Gastrocnemius medialis (tissue), 4 donors: ENCODE data around the gene BCL2. TPM values are rescaled to one million over a fixed set of nuclear protein-coding genes. Genes with fewer than 3 reads are reported as not detected.

ENCODE experiments used
- ATAC-seq, 2 donors: fragments of 150-250 bp; one replicate each; pipeline ENCODE4 v1.9.1; 2016
- DNase-seq, 2 donors: peaks; one replicate each; pipeline ENCODE4 v3.0.0-alpha.2; 2019
- H3K27ac ChIP-seq, 4 donors: fragments of 200-600 bp; sonication (generic); 1 replicate in 1 of 4; 2 replicates in 3 of 4; pipeline ENCODE4 v1.5.1; 2016 to 2018; ENCODE audit warnings: mild to moderate bottlenecking in 2 of 4, moderate library complexity in 1 of 4
- H3K27me3 ChIP-seq, 3 donors: fragments of 200-600 bp; sonication (generic) in 2 of 3; 1 replicate in 1 of 3; 2 replicates in 2 of 3; pipeline versions ENCODE4 v1.5.1 to v1.6.0; 2016 to 2019; ENCODE audit warnings: mild to moderate bottlenecking in 1 of 3, moderate library complexity in 1 of 3
- H3K36me3 ChIP-seq, 2 donors: fragments of 200-600 bp; sonication (generic) in 1 of 2; one replicate each; pipeline ENCODE4 v1.5.1; 2017 to 2018
- H3K4me1 ChIP-seq, 2 donors: fragments of 200-600 bp; sonication (generic) in 1 of 2; one replicate each; pipeline ENCODE4 v1.5.1; 2016 to 2017; ENCODE audit warnings: mild to moderate bottlenecking in 2 of 2
- H3K4me3 ChIP-seq, 4 donors: fragments of 200-600 bp; sonication (generic) in 3 of 4; 1 replicate in 1 of 4; 2 replicates in 3 of 4; pipeline ENCODE4 v1.5.1; 2016 to 2019; ENCODE audit warnings: mild to moderate bottlenecking in 2 of 4
- H3K9me3 ChIP-seq, 3 donors: fragments of 200-600 bp; sonication (generic) in 2 of 3; 1 replicate in 1 of 3; 2 replicates in 2 of 3; pipeline ENCODE4 v1.5.1; 2016 to 2019
- POLR2A ChIP-seq, 2 donors: fragments of 450-650 bp; IDR thresholded peaks; one replicate each; pipeline ENCODE4 v1.6.1; 2017; ENCODE audit warnings: antibody characterized with exemption in 2 of 2, mild to moderate bottlenecking in 2 of 2, moderate library complexity in 2 of 2
- in situ Hi-C, 4 donors: fragments of 200-750 bp; cut with MboI; loops; one replicate each; pipeline versions ENCODE4 v1.15.0 to v1.8.0; 2017; ENCODE audit warnings: low sequenced_read_pairs in 4 of 4
- intact Hi-C: fragments of 100-400 bp; cut with DNase I; formaldehyde crosslinking; loops from one replicate; pipeline ENCODE4 v1.15.1; 2023; ENCODE audit warnings: low total_unique reads
- total RNA-seq, 4 donors: library from RNA; depleted of rRNA; stranded (reverse); fragments of >200 nt; gene quantifications; one replicate each; pipeline versions ENCODE4 v1.1.0 to v1.2.3, GENCODE V29; 2016
- TF ChIP-seq, protein P1 (sequence below), 5 experiments: fragments of 450-650 bp in 3 of 5; fragments of 200-600 bp in 2 of 5; sonication (generic) in 2 of 5; IDR thresholded peaks in 4 of 5; conservative IDR thresholded peaks in 1 of 5; 1 replicate in 4 of 5; 2 replicates in 1 of 5; pipeline ENCODE4 v1.5.1; 2016 to 2019; ENCODE audit warnings: antibody characterized with exemption in 5 of 5, mild to moderate bottlenecking in 3 of 5, moderate library complexity in 3 of 5

The BCL2 gene
- total RNA-seq, 4 donors from 2014 or later: 6.2 to 20.4 (median 13.7) TPM

DNA sequence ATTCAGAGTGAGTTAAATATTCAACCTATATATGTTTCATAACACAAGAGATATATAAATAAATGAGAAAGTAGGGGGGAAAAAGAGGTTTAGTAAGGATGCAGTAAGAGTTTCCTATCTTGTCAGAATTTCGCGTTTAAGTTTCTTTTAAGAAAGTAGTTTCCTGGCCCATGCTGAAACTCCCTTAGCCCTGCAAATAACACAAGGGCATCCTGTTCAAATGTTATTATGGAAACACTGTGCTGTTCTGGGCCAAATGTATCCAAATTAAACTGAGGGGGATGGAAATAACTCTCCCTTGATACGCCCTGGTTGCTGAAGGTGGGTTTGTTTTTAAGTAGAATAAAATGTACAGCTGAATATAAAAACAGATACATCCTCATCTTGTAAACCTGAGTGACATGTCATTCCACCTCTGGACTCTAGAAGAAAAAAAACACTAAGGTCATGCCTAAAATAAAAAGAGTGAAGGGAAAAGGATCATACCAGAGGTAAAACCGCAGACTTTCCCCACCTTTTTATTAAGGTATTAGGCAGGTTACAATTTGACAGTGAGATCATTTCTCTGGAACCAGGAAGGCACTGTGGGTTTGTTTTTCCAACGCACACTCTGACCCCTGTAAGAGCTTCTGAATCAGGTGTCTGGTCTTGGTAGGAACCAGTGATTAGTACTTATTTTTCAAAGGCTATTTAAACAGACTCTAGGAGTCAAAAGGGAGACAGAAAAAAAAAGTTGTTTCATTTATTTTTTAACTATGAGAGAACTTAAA lies 16.7 kb downstream of the BCL2 start:
- ATAC-seq (no peak), DNase-seq (no peak)
- no peak for TF ChIP-seq POLR2A (IDR thresholded peaks at IDR 0.05)
- TF ChIP-seq, protein P1, sequence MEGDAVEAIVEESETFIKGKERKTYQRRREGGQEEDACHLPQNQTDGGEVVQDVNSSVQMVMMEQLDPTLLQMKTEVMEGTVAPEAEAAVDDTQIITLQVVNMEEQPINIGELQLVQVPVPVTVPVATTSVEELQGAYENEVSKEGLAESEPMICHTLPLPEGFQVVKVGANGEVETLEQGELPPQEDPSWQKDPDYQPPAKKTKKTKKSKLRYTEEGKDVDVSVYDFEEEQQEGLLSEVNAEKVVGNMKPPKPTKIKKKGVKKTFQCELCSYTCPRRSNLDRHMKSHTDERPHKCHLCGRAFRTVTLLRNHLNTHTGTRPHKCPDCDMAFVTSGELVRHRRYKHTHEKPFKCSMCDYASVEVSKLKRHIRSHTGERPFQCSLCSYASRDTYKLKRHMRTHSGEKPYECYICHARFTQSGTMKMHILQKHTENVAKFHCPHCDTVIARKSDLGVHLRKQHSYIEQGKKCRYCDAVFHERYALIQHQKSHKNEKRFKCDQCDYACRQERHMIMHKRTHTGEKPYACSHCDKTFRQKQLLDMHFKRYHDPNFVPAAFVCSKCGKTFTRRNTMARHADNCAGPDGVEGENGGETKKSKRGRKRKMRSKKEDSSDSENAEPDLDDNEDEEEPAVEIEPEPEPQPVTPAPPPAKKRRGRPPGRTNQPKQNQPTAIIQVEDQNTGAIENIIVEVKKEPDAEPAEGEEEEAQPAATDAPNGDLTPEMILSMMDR (IDR thresholded peaks at IDR 0.05 in 4 of 5, conservative IDR thresholded peaks at IDR 0.05 in 1 of 5): no peak
- intact Hi-C loops: no loop called here
- H3K4me3 ChIP-seq: no peak overlapping the region
- no peaks in the 10 kb centered on the region for H3K9me3 ChIP-seq
- in situ Hi-C loops: no loop called here
- no peaks in the 10 kb centered on the region for H3K27me3 ChIP-seq
- peaks cover 13 to 30% of the 10 kb centered on the region in 2 donors for H3K4me1 ChIP-seq
- no peaks in the 10 kb centered on the region for H3K36me3 ChIP-seq
- H3K27ac ChIP-seq: peak overlapping the region in 2 of 4 donors; percentile 1 to 35

DNA sequence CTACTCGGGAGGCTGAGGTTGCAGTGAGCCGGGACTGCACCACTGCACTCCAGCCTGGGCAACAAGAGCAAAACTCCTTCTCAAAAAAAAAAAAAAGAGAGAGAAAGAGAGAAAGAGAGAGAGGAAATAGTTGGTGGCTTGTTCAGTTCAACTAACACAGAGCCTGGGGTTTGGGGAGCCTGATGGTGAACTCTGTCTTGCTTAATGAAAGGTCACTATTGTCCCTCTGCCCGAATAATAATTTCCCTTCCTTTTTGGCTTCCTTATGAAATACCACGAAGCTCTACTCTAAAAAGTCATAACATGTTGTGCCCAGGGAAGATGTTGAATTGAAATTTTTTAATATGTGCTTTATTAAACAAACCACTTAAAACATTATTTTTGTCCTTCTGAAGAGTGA lies 17.3 kb downstream of the BCL2 start:
- DNase-seq: no peak
- no peak for TF ChIP-seq POLR2A (IDR thresholded peaks at IDR 0.05)
- TF ChIP-seq, protein P1 (IDR thresholded peaks at IDR 0.05 in 4 of 5, conservative IDR thresholded peaks at IDR 0.05 in 1 of 5): no peak
- Histone ChIP-seq H3K9me3 (no peaks in the 10 kb centered on the region), H3K27me3 (no peaks in the 10 kb centered on the region), H3K27ac (peak overlapping the region; percentile 1 to 35 (median 24)), H3K4me1 (peaks cover 12 to 24% of the 10 kb centered on the region in 2 donors), H3K36me3 (no peaks in the 10 kb centered on the region), H3K4me3 (no peak overlapping the region)
- intact Hi-C loops: no loop called here
- in situ Hi-C loops: no loop called here
- ATAC-seq: peak in 1 of 2 donors; percentile 24

DNA sequence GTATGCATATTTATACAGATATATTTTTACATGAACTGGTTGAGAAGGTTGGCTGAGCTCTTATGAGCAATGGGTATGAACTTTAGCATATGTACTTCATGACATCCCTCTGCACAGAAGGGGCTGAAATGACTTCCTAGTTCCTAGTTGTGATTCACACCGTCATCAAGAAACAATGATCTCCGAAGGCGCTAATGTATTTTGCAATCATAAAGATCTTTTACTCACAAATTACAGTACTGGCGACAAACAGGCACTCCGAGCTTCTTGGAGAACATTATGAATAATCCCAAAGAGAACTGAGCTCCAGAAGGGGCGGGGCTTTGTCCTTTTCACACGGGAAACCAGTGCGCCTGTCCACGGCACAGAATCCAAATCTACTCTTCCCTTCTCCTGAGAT lies 18.1 kb downstream of the BCL2 start:
- in situ Hi-C loops: no loop called here

DNA sequence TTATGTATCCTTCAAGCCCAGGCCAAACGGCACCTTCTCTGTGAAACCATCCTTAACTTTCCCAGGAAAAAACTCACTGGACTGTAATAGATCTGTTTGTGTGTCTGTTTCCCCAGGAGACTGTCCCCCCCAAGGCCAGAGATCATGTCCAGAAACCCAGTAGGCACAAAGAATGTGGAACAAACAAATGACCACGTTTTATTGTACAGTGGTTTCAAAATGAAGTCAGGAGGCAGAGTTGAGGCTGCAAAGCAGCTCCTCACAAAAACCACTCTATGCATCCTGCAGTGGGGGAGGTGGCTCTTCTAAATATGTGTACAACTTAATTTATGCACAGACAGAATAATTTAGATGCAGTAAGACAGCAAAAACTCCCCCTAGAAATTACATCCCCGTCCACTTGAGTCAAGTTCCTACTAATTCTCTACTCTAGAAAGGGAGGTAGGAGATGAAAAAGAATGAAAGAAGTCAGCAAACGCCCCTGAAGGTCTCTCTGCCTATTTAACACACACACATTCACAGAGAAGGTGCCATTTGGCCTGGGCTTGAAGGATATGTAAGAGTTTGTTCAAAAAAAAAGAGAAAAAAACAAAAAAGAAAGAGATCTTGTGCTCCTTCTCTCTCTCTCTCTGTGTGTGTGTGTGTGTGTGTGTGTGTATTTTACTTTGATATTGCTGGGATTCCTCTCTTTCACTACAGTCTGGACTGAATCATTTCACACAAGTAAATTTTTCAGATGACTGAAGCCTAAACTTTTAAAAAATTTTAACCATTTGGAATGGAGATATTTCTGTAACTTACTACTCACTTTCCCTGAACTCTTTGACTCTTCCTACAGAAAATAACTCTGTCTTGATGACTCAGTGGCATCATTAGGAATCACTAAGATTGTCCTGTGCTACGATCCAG lies 19.5 kb downstream of the BCL2 start:
- no peaks in the 10 kb centered on the region for H3K9me3 ChIP-seq
- no peak overlapping the region for H3K27ac ChIP-seq
- no peaks in the 10 kb centered on the region for H3K36me3 ChIP-seq
- in situ Hi-C loops: no loop called here
- no peak for ATAC-seq
- DNase-seq: no peak
- intact Hi-C loops: no loop called here
- H3K4me1 ChIP-seq: peaks cover 11 to 23% of the 10 kb centered on the region in 2 donors
- H3K4me3 ChIP-seq: no peak overlapping the region
- no peaks in the 10 kb centered on the region for H3K27me3 ChIP-seq
- TF ChIP-seq, protein P1 (IDR thresholded peaks at IDR 0.05 in 4 of 5, conservative IDR thresholded peaks at IDR 0.05 in 1 of 5): no peak
- no peak for TF ChIP-seq POLR2A (IDR thresholded peaks at IDR 0.05)

More for the DNA sequence above, 18.1 kb downstream of the BCL2 start:
- Histone ChIP-seq H3K27me3 (no peaks in the 10 kb centered on the region), H3K4me3 (no peak overlapping the region), H3K27ac (peak overlapping the region in 3 of 4 donors; percentile 1 to 35 (median 12)), H3K9me3 (no peaks in the 10 kb centered on the region), H3K4me1 (peaks cover 11 to 23% of the 10 kb centered on the region in 2 donors), H3K36me3 (no peaks in the 10 kb centered on the region)
- ATAC-seq: peak; percentile 29 to 58
- TF ChIP-seq POLR2A (IDR thresholded peaks at IDR 0.05): no peak
- TF ChIP-seq, protein P1 (IDR thresholded peaks at IDR 0.05 in 4 of 5, conservative IDR thresholded peaks at IDR 0.05 in 1 of 5): no peak
- intact Hi-C loops: no loop called here
- DNase-seq: no peak
